ENCODE measurements around the gene HMGN5.

Gene HMGN5, protein sequence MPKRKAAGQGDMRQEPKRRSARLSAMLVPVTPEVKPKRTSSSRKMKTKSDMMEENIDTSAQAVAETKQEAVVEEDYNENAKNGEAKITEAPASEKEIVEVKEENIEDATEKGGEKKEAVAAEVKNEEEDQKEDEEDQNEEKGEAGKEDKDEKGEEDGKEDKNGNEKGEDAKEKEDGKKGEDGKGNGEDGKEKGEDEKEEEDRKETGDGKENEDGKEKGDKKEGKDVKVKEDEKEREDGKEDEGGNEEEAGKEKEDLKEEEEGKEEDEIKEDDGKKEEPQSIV

DNA sequence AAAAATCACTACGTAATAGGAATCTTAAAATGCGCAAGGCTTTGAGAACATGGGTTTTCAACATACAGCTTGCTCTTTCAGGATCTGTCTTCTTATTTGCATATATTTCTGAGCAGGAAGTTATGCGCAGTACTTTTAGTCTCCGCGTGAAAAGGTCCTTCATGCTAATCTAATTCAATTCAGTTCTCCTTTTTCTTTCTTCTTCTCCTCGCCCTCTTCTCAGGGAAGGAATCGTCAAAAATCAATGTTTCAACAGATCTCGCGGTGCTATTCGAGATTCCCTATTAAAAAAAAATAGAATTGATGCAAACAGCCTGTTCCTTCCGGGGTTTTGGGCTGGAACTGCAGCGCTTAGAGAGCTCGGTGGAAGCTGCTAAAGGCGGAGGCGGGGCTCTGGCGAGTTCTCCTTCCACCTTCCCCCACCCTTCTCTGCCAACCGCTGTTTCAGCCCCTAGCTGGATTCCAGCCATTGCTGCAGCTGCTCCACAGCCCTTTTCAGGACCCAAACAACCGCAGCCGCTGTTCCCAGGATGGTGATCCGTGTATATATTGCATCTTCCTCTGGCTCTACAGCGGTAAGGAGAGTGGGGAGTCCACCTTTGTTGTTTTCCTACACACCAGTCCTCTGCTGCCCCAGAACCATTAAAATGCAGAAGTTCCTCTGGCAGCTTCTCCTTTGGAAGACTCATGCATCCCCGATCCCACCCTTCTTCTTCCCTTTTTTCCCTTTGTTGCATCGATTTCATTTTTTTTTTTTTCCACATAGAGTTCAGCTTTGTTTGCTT, at the start of gene HMGN5, which contains the start of gene SH3BGRL:
TSS of gene HMGN5 (minus strand) at position 243 of the 785 bp plus-strand sequence. CDS start 80,364 bp downstream, outside the sequence.
TSS of gene SH3BGRL (plus strand) at position 432 of the 785 bp plus-strand sequence. CDS start at position 531, 99 bp downstream.
- peak; percentile 53 for DNase-seq (ENCODE audit: low spot score)

DNA sequence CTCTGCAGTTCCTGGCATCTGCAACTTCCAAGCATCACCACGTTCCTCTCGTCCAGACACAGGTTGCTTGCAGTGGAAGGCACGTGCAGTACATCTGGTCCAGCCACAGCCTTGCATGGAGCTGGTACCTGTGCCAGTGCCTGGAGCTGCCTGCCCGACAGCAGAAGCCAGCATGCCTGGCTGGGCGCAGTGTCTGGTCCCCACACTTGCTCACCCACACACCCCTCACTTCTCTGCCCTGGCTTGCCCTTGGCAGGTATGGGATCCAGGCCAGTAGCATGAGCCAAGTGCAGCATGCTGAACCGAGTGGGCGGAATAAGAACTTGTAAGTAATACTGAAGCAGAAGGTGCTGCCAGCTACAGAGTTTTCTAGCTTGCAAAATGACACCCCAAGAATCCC, 40.0 kb upstream of the HMGN5 start:
- no peak for DNase-seq (ENCODE audit: low spot score)

- no peak for DNase-seq (ENCODE audit: low spot score)
Measured at GRCh38 chrX:81240701-81241331, 39.1 kb upstream of the HMGN5 start.

GRCh38 chrX:81238166-81238565, 36.5 kb upstream of the HMGN5 start:
- DNase-seq (ENCODE audit: low spot score) = no peak

DNA sequence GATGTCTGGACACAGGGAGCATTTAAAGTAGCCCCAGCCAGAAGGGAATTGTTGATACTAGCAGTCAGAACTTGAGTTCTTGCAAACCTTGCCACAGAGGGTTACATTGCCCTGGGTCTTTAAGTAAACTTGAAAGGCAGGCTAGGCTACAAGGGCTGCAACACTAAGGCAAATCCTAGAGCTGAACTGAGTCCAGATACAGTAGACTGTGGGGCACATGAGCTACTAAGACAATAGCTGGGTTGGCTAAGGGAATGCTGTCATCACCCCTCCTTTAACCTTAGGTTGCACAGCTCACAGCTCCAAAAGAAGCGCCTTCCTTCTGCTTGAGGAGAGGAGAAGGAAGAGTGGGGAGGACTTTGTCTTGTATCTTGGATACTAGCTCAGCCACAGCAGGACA, 35.8 kb upstream of the HMGN5 start:
- DNase-seq (ENCODE audit: low spot score) = no peak

GRCh38 chrX:81232218-81232617, 30.5 kb upstream of the HMGN5 start:
- no peak for DNase-seq (ENCODE audit: low spot score)

GRCh38 chrX:81231476-81231875, 29.8 kb upstream of the HMGN5 start:
- DNase-seq (ENCODE audit: low spot score) = no peak

DNA sequence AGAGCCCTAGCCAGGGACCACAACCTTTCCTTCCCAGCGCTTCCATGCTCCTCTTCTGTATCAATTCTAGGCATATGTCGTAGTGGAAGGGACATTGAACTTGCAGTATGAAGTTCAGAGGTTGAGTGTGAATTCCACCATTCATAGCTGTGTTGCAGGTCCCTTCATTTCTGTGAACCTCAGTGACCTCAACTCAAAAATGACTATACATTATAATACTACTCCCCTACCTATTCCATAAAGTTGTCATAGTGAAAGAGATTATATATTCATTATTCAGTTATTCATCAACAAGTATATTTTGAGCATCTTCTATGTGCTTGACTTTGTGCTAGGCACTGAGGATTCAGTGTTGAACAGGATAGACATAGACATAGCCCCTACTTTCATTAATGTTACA, 28.2 kb upstream of the HMGN5 start:
- no peak for DNase-seq (ENCODE audit: low spot score)

DNA sequence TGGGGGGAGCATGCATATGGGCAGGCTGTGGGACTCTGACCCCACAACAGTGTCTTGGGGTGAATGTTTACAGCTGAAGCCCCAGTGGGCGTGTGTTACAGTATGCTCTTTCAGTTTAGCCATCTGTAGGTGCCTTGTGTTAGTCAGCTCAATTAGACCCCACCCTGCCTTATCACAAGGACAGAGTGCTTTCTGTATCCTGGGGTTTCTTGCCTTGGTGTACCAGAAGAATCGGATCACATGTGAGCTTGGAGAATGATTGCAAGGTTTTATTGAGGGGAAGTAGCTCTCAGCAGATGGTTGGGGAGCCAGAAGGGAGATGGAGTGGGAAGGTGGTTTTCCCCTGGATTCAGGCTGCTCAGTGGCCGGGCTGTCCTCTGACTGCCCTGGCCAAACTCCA, 27.5 kb upstream of the HMGN5 start:
- DNase-seq (ENCODE audit: low spot score) = peak; percentile 36

- DNase-seq (ENCODE audit: low spot score) = no peak
Measured at GRCh38 chrX:81215685-81216084, 14.0 kb upstream of the HMGN5 start.

DNA sequence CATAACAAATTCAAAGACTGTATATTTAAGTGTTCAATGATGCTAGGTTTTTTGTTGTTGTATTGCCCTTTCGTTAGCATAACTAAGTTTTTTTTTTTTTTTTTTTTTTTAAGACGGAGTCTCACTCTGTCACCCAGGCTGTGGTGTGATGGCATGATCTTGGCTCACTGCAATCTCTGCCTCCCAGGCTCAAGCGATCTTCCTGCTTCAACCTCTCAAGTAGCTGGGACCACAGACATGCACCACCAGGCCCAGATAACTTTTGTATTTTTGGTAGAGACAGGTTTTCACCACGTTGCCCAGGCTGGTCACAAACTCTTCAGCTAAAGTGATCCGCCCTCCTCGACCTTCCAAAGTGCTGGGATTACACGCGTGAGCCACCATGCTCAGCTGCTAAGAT, 7.2 kb upstream of the HMGN5 start:
- DNase-seq (ENCODE audit: low spot score) = no peak

DNA sequence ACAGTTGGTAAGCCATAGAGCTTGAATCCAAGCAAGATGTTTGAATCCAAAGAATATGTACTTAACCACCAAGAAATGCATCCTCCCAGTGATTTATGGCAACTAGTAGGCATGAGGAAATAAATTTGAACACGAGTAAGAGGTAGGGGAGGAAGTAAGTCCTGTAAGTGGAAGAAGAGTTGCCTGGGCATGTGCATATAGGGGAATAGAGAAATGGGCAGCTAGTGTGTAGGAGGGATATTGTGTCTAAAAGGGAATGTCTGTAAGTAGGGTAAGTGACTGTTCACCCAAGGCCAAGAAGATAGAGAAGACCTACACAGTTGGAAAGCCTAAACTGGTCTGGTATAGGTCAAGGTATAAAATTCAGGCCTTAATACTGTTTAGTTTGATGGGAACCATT, 4.8 kb upstream of the HMGN5 start:
- no peak for DNase-seq (ENCODE audit: low spot score)

- DNase-seq (ENCODE audit: low spot score) = no peak
Measured at GRCh38 chrX:81205551-81205950, 3.8 kb upstream of the HMGN5 start.

DNA sequence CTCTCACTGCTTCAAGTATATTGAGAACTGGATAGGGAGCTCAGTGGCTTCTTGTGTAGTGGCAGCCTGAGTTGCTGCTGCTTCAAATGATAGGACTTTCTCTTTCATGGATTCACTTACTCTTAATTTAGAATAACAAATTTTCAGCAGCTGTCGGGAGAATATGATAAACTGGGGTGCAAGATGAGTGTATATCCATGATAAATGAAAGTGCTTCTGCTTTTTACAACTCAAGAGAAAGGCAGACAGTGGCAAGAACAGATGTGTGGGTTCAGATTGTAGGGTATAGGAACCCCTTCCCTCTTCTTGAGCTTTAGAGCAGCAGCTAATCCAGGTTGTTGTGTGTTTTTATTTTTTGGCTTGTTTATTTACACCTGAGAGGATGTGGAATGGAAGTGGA, 1.2 kb upstream of the HMGN5 start:
- DNase-seq (ENCODE audit: low spot score) = no peak

DNA sequence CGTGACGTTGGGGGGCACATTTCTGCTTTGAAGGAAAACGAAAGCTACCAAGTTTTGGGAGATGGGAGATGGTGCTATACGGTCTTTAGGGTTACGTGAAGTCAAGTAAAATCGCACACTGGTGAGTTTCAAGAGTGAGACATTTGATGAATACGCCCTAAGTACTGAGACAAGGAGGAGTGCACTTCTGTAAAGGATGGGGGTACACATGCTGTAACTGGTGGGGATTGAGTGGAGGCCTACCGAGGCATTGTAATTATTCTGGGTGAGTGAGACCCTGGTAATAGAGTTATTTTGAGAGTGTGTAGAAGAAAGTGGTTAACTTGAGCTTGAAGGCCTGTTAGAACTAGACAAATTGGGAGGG, 725 bp upstream of the HMGN5 start:
- DNase-seq (ENCODE audit: low spot score) = no peak

GRCh38 chrX:81201071-81201470, 642 bp downstream of the HMGN5 start:
- no peak for DNase-seq (ENCODE audit: low spot score)

DNA sequence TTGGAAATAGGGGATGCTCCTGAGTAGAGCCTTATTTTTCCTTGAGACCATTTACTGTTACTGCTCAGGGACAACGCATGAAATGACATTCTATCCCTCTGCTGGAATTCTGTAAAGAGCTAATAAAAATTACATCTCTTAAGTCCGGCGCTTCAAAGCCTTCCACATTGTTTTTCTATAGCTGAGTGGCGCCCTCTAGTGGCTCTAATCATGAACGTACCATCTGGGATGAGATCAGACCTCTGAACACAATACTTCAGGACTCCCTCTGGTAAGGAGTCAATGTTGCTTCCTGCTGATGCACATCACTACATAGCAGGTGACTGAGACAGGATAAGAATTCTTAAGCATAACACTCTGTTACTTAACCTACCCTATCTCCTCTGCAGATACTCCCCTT, 6.0 kb downstream of the HMGN5 start:
- peak; percentile 65 for DNase-seq (ENCODE audit: low spot score)

DNA sequence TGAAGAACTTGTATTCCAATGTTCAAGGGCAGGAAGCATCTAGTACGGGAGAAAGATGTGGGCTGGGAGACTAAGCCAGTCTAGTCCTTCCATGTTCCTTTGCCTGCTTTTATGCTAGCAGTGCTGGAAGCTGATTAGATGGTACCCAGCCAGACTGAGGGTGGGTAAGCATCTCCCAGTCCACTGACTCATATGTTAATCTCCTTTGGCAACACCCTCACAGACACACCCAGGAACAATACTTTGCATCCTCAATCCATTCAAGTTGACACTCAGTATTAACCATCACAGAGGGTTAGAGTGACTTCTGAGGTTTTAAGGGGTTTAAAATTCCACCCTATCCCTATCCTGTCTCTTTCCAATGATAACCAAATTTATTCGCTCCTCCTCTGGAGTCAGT, 6.5 kb downstream of the HMGN5 start:
- no peak for DNase-seq (ENCODE audit: low spot score)

DNA sequence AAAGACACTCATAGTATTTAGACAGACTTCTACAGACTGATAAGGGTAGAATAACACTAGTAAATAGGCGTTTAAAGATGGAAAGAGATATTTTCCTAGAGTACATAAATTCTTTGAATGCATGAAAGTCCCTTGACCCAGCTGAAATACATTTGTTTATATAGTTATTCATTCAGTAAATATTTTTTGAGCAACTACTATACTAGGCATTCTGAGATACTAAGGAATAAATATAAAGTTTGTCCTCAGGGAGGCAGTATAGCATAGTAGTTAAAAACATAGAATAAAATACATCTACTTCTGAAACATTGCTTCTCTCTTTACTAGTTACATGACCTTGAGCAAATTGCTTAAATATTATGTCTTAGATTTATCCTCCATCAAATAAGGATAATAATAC, 27.4 kb downstream of the HMGN5 start:
- peak; percentile 28 for DNase-seq (ENCODE audit: low spot score)

- no peak for DNase-seq (ENCODE audit: low spot score)
Measured at GRCh38 chrX:81168391-81168790, 33.3 kb downstream of the HMGN5 start.

DNA sequence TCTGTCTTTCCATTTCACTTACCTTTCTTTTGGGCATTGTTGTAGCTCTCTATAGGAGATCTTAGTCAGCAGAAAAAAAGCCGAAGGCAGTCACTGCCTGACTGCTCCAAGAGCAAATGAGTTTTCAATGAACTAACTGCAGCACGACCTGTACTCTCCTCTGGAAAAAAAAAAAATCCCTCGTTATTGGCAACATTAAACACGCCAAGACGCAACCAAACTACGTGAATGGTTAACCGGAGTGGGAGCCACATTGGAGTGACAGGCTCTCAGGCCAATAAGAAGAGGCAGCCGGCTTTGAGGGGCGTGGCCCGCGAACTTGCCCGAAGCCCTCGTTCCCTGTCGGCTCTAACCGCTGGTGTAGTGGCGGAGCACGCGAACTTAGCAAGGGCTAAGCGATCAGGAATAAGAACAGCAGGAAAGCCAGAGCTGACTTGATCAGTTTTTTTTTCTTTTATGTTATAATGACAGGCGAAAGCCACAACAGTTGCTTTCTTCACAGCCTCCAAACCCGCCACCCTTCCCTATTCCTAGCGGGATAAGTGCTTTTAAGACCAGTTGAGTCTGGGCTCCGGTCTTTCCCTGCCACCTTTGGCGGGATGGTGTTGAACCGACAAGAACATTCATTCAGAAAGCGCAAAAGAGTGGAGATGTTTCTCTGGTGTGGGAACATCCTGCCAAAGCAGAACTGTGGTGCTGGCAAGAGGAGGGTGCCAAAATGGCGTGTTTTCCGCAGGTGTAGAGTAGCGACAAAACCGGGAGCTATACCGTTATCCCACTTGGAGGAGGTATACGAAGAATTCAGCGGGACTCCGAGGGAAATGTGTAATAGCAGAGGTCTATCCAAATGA, 80.0 kb downstream of the HMGN5 start:
- DNase-seq (ENCODE audit: low spot score) = peak; percentile 87

DNA sequence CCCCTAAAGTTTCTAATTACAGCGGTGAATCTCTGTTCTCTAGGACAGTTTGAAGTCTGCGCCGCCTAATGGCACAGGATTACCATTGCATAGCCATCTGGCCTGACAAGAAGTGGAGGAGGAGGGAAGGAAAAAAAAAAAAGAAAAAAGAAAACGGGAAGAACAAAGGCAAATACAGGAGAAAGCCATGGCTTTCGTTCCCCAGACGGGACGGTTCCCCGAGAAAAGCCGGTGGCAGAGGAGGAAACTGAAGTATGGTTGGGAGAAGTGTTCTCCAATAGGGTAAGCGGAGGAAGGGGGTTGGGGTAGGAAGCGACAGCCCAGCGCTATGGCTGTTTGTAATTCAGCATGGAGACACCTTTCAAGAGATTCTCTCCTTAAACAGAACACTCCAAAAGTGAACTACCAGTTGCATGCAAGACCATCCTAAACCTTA, 80.8 kb downstream of the HMGN5 start:
- peak; percentile 60 for DNase-seq (ENCODE audit: low spot score)
